NCI-H2196 (cell line): Measurements from ENCODE around the gene NFKB1.

Source experiments
- DNase-seq: peaks from one replicate; lab custom pipeline; 2025; ENCODE audit not compliant: unreplicated experiment; lab: John Stamatoyannopoulos, UW

Gene NFKB1

GRCh38 chr4:102493794-102494193 is 7.4 kb upstream of the NFKB1 start:
- DNase-seq, result peak; percentile 30

DNA sequence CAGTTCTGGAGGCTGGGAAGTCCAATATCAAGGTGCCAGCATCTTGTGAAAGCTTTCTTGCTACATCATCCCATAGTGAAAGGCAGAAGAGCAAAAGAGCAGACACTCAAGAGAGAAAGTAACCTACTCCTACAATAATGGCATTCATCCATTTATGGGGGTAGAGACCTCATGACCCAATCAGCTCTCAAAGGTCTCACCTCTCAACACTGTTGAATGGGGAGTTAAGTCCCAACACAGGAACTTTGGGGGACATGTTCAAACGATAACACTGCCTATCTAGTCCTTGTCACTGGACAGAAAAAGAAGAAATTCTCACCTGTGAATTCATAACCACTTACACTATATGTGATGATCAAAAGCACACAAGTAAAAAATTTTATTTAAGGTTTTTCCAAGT is 6.6 kb upstream of the NFKB1 start:
- no peak for DNase-seq

DNA sequence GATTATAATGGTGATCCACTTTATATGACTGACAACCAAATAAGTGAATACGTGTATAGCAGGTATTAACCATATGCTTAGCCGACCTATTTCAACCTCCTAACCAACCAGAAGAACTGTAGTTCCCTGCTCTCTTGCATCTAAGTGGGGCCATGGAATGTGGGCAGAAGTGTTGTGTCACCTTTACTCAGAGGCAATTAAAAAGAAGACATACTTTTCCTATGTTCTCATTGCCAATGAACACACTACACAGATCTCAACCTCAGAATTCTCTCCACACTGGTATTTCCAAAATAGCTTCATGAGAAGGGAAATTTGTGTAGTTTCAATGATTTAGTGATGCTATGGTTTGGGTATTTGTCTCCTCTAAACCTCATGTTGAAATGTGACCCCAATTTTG is 3.2 kb upstream of the NFKB1 start:
- no peak for DNase-seq

DNA sequence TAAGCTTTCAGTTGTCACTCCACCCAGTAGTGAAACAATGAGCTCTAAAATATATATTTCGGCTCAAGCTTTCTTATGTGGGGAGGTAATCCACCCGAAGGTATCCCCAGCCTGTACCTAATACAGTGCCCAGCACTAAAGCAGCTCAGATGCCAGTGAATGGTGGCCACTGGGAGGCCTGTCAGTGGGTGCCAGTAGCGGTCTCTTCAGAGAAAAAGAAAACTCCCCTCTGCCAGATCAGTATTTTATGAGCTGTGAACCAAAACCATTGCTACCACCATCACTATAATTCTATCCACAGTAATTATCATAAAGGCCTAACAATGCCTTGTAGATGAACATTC is 835 bp upstream of the NFKB1 start:
- no peak for DNase-seq

DNA sequence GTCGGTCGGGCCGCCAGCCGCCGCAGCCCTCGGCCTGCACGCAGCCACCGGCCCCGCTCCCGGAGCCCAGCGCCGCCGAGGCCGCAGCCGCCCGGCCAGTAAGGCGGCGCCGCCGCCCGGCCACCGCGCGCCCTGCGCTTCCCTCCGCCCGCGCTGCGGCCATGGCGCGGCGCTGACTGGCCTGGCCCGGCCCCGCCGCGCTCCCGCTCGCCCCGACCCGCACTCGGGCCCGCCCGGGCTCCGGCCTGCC is 213 bp downstream of the NFKB1 start:
- no peak for DNase-seq

GRCh38 chr4:102502543-102502818 is 1.3 kb downstream of the NFKB1 start:
- DNase-seq, result no peak

DNA sequence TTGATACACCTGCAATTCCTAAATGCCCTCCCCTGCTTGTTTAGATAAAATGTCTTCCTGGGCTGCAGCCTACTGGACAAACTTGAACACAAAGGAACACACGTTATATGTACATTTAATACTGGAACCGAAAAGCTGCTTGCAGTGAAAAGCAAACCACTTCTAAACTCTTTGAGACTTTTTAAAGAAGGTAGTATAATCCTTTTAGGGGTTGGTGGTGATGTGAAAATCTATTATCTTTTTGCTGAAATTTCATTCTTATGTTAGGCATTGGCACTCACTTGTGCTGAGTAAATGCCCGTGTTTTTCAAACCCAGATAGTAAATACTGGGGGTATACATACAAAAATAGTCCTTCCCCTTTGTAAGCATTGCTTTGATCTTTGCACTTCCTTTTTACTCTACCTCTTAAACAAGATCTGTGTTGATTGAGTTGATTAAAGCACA is 2.2 kb downstream of the NFKB1 start:
- no peak for DNase-seq

- no peak for DNase-seq
Measured at GRCh38 chr4:102503831-102504786, 3.0 kb downstream of the NFKB1 start.

- no peak for DNase-seq
Measured at GRCh38 chr4:102504941-102505340, 3.8 kb downstream of the NFKB1 start.

- DNase-seq, result no peak
Measured at GRCh38 chr4:102505708-102506107, 4.5 kb downstream of the NFKB1 start.

DNA sequence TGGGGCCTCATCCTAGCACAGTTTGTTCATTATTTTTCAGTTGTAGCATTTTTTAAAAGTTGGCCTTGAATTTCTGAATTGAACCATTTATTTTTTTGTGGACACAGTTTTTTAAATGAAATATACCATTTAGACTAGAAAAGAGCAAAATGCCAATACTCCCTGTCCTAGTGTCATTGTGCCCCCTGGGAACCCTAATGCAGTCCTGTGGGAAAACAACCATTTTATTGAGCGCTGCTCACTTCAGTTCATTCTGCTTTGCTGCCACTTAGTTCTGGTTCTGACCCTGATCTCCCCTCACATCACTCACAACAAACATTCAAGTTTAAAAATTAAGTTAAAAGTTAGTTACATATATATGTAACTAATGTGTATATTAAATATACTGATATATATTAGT is 5.4 kb downstream of the NFKB1 start:
- DNase-seq, result no peak

- no peak for DNase-seq
Measured at GRCh38 chr4:102511830-102512605, 10.9 kb downstream of the NFKB1 start.

DNA sequence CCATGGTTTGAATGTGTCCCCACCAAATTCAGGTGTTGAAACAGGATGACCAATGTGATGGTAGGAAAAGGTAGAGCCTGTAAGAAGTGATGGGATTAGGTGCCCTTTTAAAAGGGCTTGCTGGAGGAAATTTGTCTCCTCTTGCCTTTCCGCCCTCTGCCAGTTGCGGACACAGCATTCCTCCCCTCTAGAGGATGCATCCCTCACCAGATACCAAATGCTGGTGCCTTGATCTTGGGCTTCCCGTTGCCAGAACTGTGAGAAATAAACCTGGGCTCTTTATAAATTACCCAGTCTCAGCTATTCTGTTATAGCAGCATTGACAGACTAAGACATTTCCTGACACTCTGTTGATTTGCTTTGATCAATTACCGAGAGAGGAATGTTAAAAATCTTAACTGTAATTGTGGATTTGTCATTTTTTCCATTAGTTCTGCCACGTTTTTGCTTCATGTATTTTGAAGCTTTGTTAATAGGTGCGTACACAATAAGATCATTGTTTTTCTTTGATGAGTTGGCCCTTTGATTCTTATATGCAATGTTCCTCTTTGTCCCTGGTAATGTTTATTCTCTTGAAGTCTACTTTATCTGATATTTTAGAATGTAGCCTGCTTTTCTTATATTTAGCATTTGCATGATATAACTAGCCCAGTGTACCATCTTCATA is 13.3 kb downstream of the NFKB1 start:
- DNase-seq, result no peak

DNA sequence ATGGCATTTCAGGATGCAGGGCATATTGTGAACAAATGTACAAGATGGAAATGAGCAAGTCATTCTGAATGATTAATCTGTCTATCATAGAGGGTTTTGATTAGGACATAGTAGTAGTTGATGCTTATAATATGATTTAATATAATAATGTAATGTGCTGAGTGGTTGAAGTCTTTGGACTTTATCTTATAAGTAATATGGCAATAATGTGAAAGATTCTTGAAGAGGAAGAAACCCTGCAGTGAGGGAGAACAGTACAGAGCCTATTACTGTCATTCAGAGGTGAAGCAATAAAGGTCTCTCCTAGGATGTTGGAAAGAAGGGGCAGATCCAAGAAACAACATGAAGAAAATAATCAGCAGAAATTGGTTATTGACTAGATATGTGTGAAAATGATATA is 16.6 kb downstream of the NFKB1 start:
- no peak for DNase-seq

- no peak for DNase-seq
Measured at GRCh38 chr4:102518703-102519131, 17.6 kb downstream of the NFKB1 start.

- no peak for DNase-seq
Measured at GRCh38 chr4:102519925-102520324, 18.8 kb downstream of the NFKB1 start.

DNA sequence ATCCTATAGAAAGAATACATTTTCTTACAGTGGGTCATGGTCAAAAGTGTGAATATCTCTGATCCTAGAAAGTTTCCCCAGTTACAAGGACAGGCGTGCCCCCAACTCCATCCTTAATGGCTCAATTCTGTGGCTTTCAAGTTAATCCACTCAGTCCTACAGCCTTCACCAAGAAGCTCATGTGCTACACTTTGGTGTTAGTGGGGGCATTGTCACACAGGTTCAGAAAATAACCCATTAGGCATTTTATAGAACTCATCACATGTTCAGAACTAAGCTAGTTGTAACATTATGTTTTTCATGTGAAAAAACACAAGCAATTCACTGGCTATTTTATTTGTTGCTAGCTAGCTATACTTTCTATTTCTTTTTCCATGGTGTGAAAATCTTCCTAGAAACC is 20.4 kb downstream of the NFKB1 start:
- no peak for DNase-seq

- DNase-seq, result no peak
Measured at GRCh38 chr4:102522031-102522440, 20.9 kb downstream of the NFKB1 start.

DNA sequence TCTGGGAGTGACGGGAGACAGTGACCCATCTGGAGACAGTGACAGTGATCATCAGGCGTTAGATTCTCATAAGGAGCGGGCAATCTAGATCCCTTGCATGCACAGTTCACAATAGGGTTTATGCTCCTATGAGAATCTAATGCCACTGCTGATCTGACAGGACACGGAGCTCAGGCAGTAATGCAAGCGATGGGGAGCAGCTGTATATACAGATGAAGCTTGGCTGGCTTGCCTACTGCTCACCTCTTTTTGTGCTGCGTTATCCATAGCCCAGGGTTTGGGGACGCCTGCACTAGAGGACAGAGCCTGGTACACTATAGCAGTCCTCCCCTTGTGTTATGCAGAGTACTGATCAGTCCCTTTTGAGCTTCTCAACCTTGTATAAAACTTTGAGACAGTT is 23.5 kb downstream of the NFKB1 start:
- DNase-seq, result no peak

DNA sequence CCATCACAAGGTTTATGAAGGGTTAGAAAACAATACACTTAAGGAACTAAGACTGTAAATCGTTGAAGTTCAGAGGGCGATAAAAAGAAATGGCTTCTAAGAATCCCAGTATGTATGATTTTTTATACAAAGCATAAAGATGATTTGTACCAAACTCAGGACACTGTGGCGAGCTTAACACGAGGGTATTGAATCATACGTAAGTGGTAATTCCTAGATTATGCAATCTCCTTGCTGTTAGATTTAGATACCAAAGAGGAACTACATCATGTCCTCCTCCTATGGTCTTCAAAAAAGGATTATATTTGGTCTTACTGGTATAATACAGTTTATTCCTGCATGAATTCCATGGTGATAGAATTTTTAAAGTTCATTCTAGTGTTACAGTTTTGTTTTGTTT is 23.9 kb downstream of the NFKB1 start:
- no peak for DNase-seq

GRCh38 chr4:102525504-102525903 is 24.3 kb downstream of the NFKB1 start:
- DNase-seq, result no peak

GRCh38 chr4:102526532-102526931 is 25.4 kb downstream of the NFKB1 start:
- no peak for DNase-seq
